ENCODE measurements around the gene TMEM150A. TPM values are rescaled to one million over a fixed set of nuclear protein-coding genes. Genes with fewer than 3 reads are reported as not detected.
A peak's percentile ranks its signal among the peaks of the same experiment; 100 is the strongest.
"Not testable (repeated sequence)": the region's sequence is repeated elsewhere in the genome, so short reads cannot be mapped to it uniquely, and the experiment has no call there.

The TMEM150A gene
- polyA plus RNA-seq, 1 donor from 2014 or later = 8.4 TPM

DNA sequence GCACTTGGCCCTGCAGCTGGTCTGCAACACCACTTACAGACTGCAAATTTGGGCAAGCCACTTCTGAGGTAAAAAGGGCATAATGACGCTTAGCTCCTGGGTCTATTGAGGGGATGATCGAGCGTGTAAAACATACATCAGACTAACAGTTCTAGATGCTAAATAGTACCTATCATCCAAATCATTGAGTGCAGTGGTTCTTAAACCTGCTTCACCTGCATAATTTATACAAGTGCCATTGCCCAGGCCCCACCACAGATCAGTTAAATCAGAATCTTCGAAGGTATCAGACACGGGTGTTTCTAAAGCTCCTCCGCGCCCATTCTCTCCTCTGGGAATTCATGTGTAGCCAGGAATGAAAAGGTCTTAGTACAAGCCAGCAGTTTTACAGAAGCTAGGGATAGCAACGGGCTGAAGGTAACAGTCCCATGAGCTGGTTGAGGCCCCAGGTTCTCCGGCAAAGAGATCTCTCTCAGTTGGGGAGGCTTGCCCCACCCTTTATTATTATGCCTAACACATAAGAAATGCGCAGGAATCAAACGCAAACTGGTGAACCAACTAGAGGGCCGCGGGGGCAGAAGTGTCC lies 7.7 kb downstream of the TMEM150A start:
- TF ChIP-seq, protein P1, sequence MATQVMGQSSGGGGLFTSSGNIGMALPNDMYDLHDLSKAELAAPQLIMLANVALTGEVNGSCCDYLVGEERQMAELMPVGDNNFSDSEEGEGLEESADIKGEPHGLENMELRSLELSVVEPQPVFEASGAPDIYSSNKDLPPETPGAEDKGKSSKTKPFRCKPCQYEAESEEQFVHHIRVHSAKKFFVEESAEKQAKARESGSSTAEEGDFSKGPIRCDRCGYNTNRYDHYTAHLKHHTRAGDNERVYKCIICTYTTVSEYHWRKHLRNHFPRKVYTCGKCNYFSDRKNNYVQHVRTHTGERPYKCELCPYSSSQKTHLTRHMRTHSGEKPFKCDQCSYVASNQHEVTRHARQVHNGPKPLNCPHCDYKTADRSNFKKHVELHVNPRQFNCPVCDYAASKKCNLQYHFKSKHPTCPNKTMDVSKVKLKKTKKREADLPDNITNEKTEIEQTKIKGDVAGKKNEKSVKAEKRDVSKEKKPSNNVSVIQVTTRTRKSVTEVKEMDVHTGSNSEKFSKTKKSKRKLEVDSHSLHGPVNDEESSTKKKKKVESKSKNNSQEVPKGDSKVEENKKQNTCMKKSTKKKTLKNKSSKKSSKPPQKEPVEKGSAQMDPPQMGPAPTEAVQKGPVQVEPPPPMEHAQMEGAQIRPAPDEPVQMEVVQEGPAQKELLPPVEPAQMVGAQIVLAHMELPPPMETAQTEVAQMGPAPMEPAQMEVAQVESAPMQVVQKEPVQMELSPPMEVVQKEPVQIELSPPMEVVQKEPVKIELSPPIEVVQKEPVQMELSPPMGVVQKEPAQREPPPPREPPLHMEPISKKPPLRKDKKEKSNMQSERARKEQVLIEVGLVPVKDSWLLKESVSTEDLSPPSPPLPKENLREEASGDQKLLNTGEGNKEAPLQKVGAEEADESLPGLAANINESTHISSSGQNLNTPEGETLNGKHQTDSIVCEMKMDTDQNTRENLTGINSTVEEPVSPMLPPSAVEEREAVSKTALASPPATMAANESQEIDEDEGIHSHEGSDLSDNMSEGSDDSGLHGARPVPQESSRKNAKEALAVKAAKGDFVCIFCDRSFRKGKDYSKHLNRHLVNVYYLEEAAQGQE (IDR thresholded peaks at IDR 0.05; ENCODE audit: borderline replicate concordance) = no peak
- TF ChIP-seq SMC3 (conservative IDR thresholded peaks at IDR 0.05; ENCODE audit: poor library complexity) (no peak), RAD21 (conservative IDR thresholded peaks at IDR 0.05) (no peak)
- Histone ChIP-seq H3K9me2 (ENCODE audit: insufficient read depth, low read length) (no peaks in the 10 kb centered on the region), H4K20me1 (ENCODE audit: insufficient read depth) (no peaks in the 10 kb centered on the region), H3K4me2 (ENCODE audit: low read length) (peak overlapping the region; percentile 83), H3F3A (ENCODE audit: insufficient read depth, low read length, poor library complexity, severe bottlenecking) (no peaks in the 10 kb centered on the region), H3K27me3 (ENCODE audit: insufficient read depth, low read depth, low read length) (no peaks in the 10 kb centered on the region), H3K4me3 (ENCODE audit: low read length) (peak overlapping the region; percentile 85), H3K9me3 (ENCODE audit: low read length) (no peaks in the 10 kb centered on the region), H2AFZ (ENCODE audit: low read depth, low read length) (peak overlapping the region; percentile 92), H3K9ac (ENCODE audit: low read length) (peak overlapping the region; percentile 89), H3K36me3 (ENCODE audit: insufficient read depth, low read length) (no peaks in the 10 kb centered on the region), H3K79me2 (replicated peaks; ENCODE audit: insufficient read depth, low read length) (peaks cover 11% of the 10 kb centered on the region), H3K27ac (ENCODE audit: low read length) (peak overlapping the region; percentile 83)

DNA sequence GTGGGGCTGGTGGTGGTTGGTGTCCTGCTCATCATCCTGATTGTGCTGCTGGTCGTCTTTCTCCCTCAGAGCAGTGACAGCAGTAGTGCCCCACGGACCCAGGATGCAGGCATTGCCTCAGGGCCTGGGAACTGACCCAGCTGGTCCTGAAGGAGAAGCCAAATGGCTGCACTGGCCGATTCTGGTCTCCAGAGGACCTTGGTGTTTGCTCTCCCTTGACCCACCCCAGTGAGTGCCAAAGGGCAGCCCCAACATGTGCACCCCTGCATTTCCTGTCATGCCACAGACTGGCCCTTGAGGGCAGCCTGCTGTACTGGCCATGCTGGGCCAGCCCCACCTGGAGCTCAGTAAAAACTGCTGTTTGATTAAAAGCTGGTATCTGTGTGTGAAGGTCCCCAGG lies 9.5 kb downstream of the TMEM150A start:
- H3K9me2 ChIP-seq (ENCODE audit: insufficient read depth, low read length) = no peaks in the 10 kb centered on the region
- no peaks in the 10 kb centered on the region for H3K9me3 ChIP-seq (ENCODE audit: low read length)
- no peaks in the 10 kb centered on the region for H3K27me3 ChIP-seq (ENCODE audit: insufficient read depth, low read depth, low read length)
- H3K4me3 ChIP-seq (ENCODE audit: low read length) = no peak overlapping the region
- no peak overlapping the region for H2AFZ ChIP-seq (ENCODE audit: low read depth, low read length)
- H3K36me3 ChIP-seq (ENCODE audit: insufficient read depth, low read length) = no peaks in the 10 kb centered on the region
- no peak overlapping the region for H3K9ac ChIP-seq (ENCODE audit: low read length)
- no peaks in the 10 kb centered on the region for H4K20me1 ChIP-seq (ENCODE audit: insufficient read depth)
- H3K27ac ChIP-seq (ENCODE audit: low read length) = no peak overlapping the region
- TF ChIP-seq RAD21 (conservative IDR thresholded peaks at IDR 0.05) (no peak), POLR2AphosphoS5 (IDR thresholded peaks at IDR 0.05) (no peak), MXI1 (conservative IDR thresholded peaks at IDR 0.05; ENCODE audit: poor library complexity, severe bottlenecking) (no peak), TAF1 (IDR thresholded peaks at IDR 0.05; ENCODE audit: low read depth) (no peak)
- TF ChIP-seq, protein P1 (IDR thresholded peaks at IDR 0.05; ENCODE audit: borderline replicate concordance) = no peak
- TF ChIP-seq, protein P2, sequence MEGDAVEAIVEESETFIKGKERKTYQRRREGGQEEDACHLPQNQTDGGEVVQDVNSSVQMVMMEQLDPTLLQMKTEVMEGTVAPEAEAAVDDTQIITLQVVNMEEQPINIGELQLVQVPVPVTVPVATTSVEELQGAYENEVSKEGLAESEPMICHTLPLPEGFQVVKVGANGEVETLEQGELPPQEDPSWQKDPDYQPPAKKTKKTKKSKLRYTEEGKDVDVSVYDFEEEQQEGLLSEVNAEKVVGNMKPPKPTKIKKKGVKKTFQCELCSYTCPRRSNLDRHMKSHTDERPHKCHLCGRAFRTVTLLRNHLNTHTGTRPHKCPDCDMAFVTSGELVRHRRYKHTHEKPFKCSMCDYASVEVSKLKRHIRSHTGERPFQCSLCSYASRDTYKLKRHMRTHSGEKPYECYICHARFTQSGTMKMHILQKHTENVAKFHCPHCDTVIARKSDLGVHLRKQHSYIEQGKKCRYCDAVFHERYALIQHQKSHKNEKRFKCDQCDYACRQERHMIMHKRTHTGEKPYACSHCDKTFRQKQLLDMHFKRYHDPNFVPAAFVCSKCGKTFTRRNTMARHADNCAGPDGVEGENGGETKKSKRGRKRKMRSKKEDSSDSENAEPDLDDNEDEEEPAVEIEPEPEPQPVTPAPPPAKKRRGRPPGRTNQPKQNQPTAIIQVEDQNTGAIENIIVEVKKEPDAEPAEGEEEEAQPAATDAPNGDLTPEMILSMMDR (IDR thresholded peaks at IDR 0.05; ENCODE audit: poor library complexity, severe bottlenecking) = no peak
- H3K79me2 ChIP-seq (replicated peaks; ENCODE audit: insufficient read depth, low read length) = peaks cover 11% of the 10 kb centered on the region
- no peaks in the 10 kb centered on the region for H3F3A ChIP-seq (ENCODE audit: insufficient read depth, low read length, poor library complexity, severe bottlenecking)
- no peak overlapping the region for H3K4me2 ChIP-seq (ENCODE audit: low read length)

DNA sequence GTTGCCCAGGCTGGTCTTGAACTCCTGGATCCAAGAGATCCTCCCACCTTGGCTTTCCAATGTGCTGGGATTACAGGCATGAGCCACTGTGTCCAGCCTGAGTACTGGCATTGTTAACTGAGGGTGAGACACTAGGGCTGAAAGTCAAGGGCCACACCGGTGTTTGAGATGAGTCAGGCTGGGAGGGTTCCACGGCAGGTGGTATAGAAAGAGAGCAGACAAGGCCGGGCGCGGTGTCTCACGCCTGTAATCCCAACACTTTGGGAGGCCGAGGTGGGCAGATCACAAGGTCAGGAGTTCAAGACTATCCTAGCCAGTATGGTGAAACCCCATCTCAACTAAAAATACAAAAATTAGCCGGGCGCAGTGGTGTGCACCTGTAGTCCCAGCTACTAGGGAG lies 10.2 kb downstream of the TMEM150A start:
- H3K4me3 ChIP-seq (ENCODE audit: low read length); H3K9me2 ChIP-seq (ENCODE audit: insufficient read depth, low read length); H3K27ac ChIP-seq (ENCODE audit: low read length); H3K9me3 ChIP-seq (ENCODE audit: low read length); H3K27me3 ChIP-seq (ENCODE audit: insufficient read depth, low read depth, low read length); H3K9ac ChIP-seq (ENCODE audit: low read length); H3K4me2 ChIP-seq (ENCODE audit: low read length); H2AFZ ChIP-seq (ENCODE audit: low read depth, low read length); H3K36me3 ChIP-seq (ENCODE audit: insufficient read depth, low read length); H4K20me1 ChIP-seq (ENCODE audit: insufficient read depth); H3F3A ChIP-seq (ENCODE audit: insufficient read depth, low read length, poor library complexity, severe bottlenecking): not testable (repeated sequence)
- peaks cover 11% of the 10 kb centered on the region for H3K79me2 ChIP-seq (replicated peaks; ENCODE audit: insufficient read depth, low read length)
